GM21381 (cell line): Measurements from ENCODE around the gene PLA2G7.
"Not testable (repeated sequence)": the region's sequence is repeated elsewhere in the genome, so short reads cannot be mapped to it uniquely, and the experiment has no call there.

Experiments used
- ATAC-seq: cut with Tn5 transposase; IDR thresholded peaks from one replicate; pipeline ENCODE4 v1.9.1; 2021; ENCODE audit warnings: mild to moderate bottlenecking, moderate library complexity; ENCODE audit not compliant: unreplicated experiment

PLA2G7 gene

GRCh38 chr6:46734867-46735719 is at the start of gene PLA2G7:
Gene PLA2G7, minus strand, starts transcription at chr6:46735375. Its CDS starts 12,484 bp downstream, at chr6:46722891.
- ATAC-seq = no peak

GRCh38 chr6:46784535-46784934 is 49.4 kb upstream of the PLA2G7 start:
- ATAC-seq = no peak

- no peak for ATAC-seq
Observed at GRCh38 chr6:46781478-46782378, 46.6 kb upstream of the PLA2G7 start.

GRCh38 chr6:46777476-46778346 is 42.5 kb upstream of the PLA2G7 start:
- ATAC-seq = no peak

GRCh38 chr6:46776070-46776712 is 41.0 kb upstream of the PLA2G7 start:
- no peak for ATAC-seq

GRCh38 chr6:46774736-46775135 is 39.6 kb upstream of the PLA2G7 start:
- ATAC-seq = not testable (repeated sequence)

GRCh38 chr6:46773201-46773855 is 38.2 kb upstream of the PLA2G7 start:
- no peak for ATAC-seq

GRCh38 chr6:46772762-46773161 is 37.6 kb upstream of the PLA2G7 start:
- peak; percentile 67 for ATAC-seq

- no peak for ATAC-seq
Observed at GRCh38 chr6:46772016-46772415, 36.8 kb upstream of the PLA2G7 start.

- no peak for ATAC-seq
Observed at GRCh38 chr6:46764961-46765360, 29.8 kb upstream of the PLA2G7 start.

- not testable (repeated sequence) for ATAC-seq
Observed at GRCh38 chr6:46764280-46764679, 29.1 kb upstream of the PLA2G7 start.

GRCh38 chr6:46763466-46763865 is 28.3 kb upstream of the PLA2G7 start:
- ATAC-seq = no peak

GRCh38 chr6:46760925-46761324 is 25.8 kb upstream of the PLA2G7 start:
- no peak for ATAC-seq

GRCh38 chr6:46758960-46759753 is 24.0 kb upstream of the PLA2G7 start:
- no peak for ATAC-seq

GRCh38 chr6:46757214-46757596 is 22.0 kb upstream of the PLA2G7 start:
- ATAC-seq = no peak

- no peak for ATAC-seq
Observed at GRCh38 chr6:46756469-46757213, 21.5 kb upstream of the PLA2G7 start.

- no peak for ATAC-seq
Observed at GRCh38 chr6:46755865-46756264, 20.7 kb upstream of the PLA2G7 start.

GRCh38 chr6:46751658-46752057 is 16.5 kb upstream of the PLA2G7 start:
- ATAC-seq = no peak
